SK-N-SH (cell line): ENCODE results near the gene ALG3. TPM values are rescaled to one million over a fixed set of nuclear protein-coding genes. Genes with fewer than 3 reads are reported as not detected.

Experiments used
- CTCF ChIA-PET: fragments of 300-600, 350-600 bp; formaldehyde crosslinking; extraction: SDS; loops from one replicate; lab custom pipeline; 2021; lab: Yijun Ruan, JAX
- POLR2A ChIA-PET: fragments of 350-600 bp; sonication (Branson Sonifier 250); formaldehyde crosslinking; extraction: SDS; loops from one replicate; lab custom pipeline; 2020; ENCODE audit warnings: antibody characterized with exemption, inconsistent platforms; lab: Yijun Ruan, JAX
- DNase-seq: peaks from one replicate; pipeline ENCODE4 v3.0.0; 2012
- H2AFZ ChIP-seq: fragments of 200-600 bp; sonication (generic); 2 replicates; pipeline ENCODE4 v1.8.1; 2016; ENCODE audit warnings: antibody characterized with exemption, mild to moderate bottlenecking, low read depth
- H3F3A ChIP-seq: fragments of 200-600 bp; sonication (generic); replicated peaks from 2 replicates; pipeline ENCODE3; 2016; ENCODE audit warnings: antibody characterized with exemption, mild to moderate bottlenecking; ENCODE audit not compliant: insufficient read depth
- H3K27ac ChIP-seq, 2 experiments: fragments of 200-500 bp in 1 of 2; fragments of 200-600 bp in 1 of 2; sonication (Bioruptor generic) in 1 of 2; sonication (generic), shearing (Covaris generic) in 1 of 2; 2 replicates each; pipeline versions ENCODE4 v1.5.1 to v1.6.1; 2014 to 2016; ENCODE audit warnings: low read depth in 2 of 2, inconsistent platforms in 1 of 2, low read length in 1 of 2, mild to moderate bottlenecking in 1 of 2, mixed read lengths in 1 of 2
- H3K27me3 ChIP-seq: fragments of 200-600 bp; sonication (generic), shearing (Covaris generic); 2 replicates; pipeline ENCODE4 v1.6.1; 2016; ENCODE audit warnings: mixed run types; ENCODE audit not compliant: insufficient read depth
- H3K36me3 ChIP-seq, 2 experiments: fragments of 200-500 bp in 1 of 2; fragments of 200-600 bp in 1 of 2; sonication (Bioruptor generic) in 1 of 2; sonication (generic) in 1 of 2; replicated peaks in 1 of 2; 2 replicates each; pipeline versions ENCODE3 to v1.5.1; 2014 to 2016; ENCODE audit warnings: low read length in 1 of 2, mild to moderate bottlenecking in 1 of 2; ENCODE audit not compliant: insufficient read depth in 2 of 2, control insufficient read depth in 1 of 2
- H3K4me1 ChIP-seq, 2 experiments: fragments of 200-500 bp in 1 of 2; fragments of 200-600 bp in 1 of 2; sonication (Bioruptor generic) in 1 of 2; sonication (generic), shearing (Covaris generic) in 1 of 2; 2 replicates each; pipeline versions ENCODE4 v1.5.1 to v1.6.1; 2014 to 2016; ENCODE audit warnings: low read depth in 1 of 2, low read length in 1 of 2, mixed run types in 1 of 2; ENCODE audit not compliant: insufficient read depth in 2 of 2, control insufficient read depth in 1 of 2
- H3K4me2 ChIP-seq: fragments of 200-600 bp; sonication (generic), shearing (Covaris generic); 2 replicates; pipeline ENCODE4 v1.6.1; 2017; ENCODE audit warnings: mixed run types
- H3K4me3 ChIP-seq, 2 experiments: fragments of 200-500 bp in 1 of 2; fragments of 200-600 bp in 1 of 2; sonication (Bioruptor generic) in 1 of 2; sonication (generic), shearing (Covaris generic) in 1 of 2; 2 replicates each; pipeline versions ENCODE4 v1.5.1 to v1.8.1; 2014 to 2016; ENCODE audit warnings: low read depth in 2 of 2, inconsistent platforms in 1 of 2, low read length in 1 of 2, mild to moderate bottlenecking in 1 of 2, mixed read lengths in 1 of 2, moderate library complexity in 1 of 2
- H3K79me2 ChIP-seq: fragments of 200-600 bp; sonication (generic); 2 replicates; pipeline ENCODE4 v1.8.1; 2017; ENCODE audit warnings: mild to moderate bottlenecking; ENCODE audit not compliant: insufficient read depth
- H3K9ac ChIP-seq: fragments of 200-600 bp; sonication (generic); 2 replicates; pipeline ENCODE4 v1.6.1; 2017; ENCODE audit warnings: mixed run types
- H3K9me2 ChIP-seq: fragments of 200-600 bp; sonication (generic); 2 replicates; pipeline ENCODE4 v1.6.1; 2017; ENCODE audit warnings: mixed run types
- H3K9me3 ChIP-seq: fragments of 200-600 bp; sonication (generic); 2 replicates; pipeline ENCODE4 v1.6.1; 2017; ENCODE audit warnings: mixed run types, mild to moderate bottlenecking, moderate library complexity
- H4K20me1 ChIP-seq: fragments of 200-600 bp; sonication (generic); 2 replicates; pipeline ENCODE4 v1.6.1; 2017; ENCODE audit warnings: mild to moderate bottlenecking, mixed run types; ENCODE audit not compliant: insufficient read depth
- EZH2phosphoT487 ChIP-seq: fragments of 200-600 bp; sonication (generic); IDR thresholded peaks from 2 replicates; pipeline ENCODE4 v1.6.1; 2017; ENCODE audit warnings: low read depth, mixed run types, mild to moderate bottlenecking, antibody characterized with exemption, moderate library complexity, borderline replicate concordance
- FOSL2 ChIP-seq: IDR thresholded peaks from 2 replicates; pipeline ENCODE4 v1.4.0; 2012; ENCODE audit warnings: low read depth, mild to moderate bottlenecking, moderate library complexity, borderline replicate concordance
- FOXM1 ChIP-seq: IDR thresholded peaks from 2 replicates; pipeline ENCODE4 v1.4.0; 2012; ENCODE audit warnings: low read depth, mild to moderate bottlenecking
- GATA2 ChIP-seq: sonication (generic); formaldehyde crosslinking; IDR thresholded peaks from 2 replicates; pipeline ENCODE4 v1.5.0; 2020; ENCODE audit warnings: mild to moderate bottlenecking, missing genetic modification reagents
- IRF3 ChIP-seq: fragments of 150-350 bp; IDR thresholded peaks from 2 replicates; pipeline ENCODE4 v1.6.1; 2016; ENCODE audit warnings: mild to moderate bottlenecking, low read depth, low read length
- JUND ChIP-seq: IDR thresholded peaks from 2 replicates; pipeline ENCODE4 v1.4.0; 2012
- MAX ChIP-seq: IDR thresholded peaks from 2 replicates; pipeline ENCODE4 v1.4.0; 2012; ENCODE audit warnings: low read depth
- MEF2A ChIP-seq: IDR thresholded peaks from 2 replicates; pipeline ENCODE4 v1.4.0; 2012; ENCODE audit warnings: low read depth, borderline replicate concordance
- NFIC ChIP-seq: IDR thresholded peaks from 2 replicates; pipeline ENCODE4 v1.4.0; 2012; ENCODE audit warnings: borderline replicate concordance
- POLR2AphosphoS5 ChIP-seq: IDR thresholded peaks from 2 replicates; pipeline ENCODE4 v1.6.1; 2012; ENCODE audit warnings: low read depth, low read length
- RCOR1 ChIP-seq: fragments of 150-350 bp; IDR thresholded peaks from 2 replicates; pipeline ENCODE4 v1.6.1; 2017; ENCODE audit warnings: antibody characterized with exemption, low read length
- RXRA ChIP-seq: IDR thresholded peaks from 2 replicates; pipeline ENCODE4 v1.4.0; 2012; ENCODE audit warnings: low read depth, mild to moderate bottlenecking, borderline replicate concordance
- SIN3A ChIP-seq: IDR thresholded peaks from 2 replicates; pipeline ENCODE4 v1.6.1; 2012; ENCODE audit warnings: low read depth, mild to moderate bottlenecking, low read length, moderate library complexity, borderline replicate concordance
- SMC3 ChIP-seq: IDR thresholded peaks from 2 replicates; pipeline ENCODE4 v1.6.1; 2012; ENCODE audit warnings: low read depth, low read length, improper control_type of control experiment
- TAF1 ChIP-seq: IDR thresholded peaks from 2 replicates; pipeline ENCODE4 v1.6.1; 2012; ENCODE audit warnings: low read depth, mild to moderate bottlenecking, low read length, moderate library complexity, borderline replicate concordance
- YY1 ChIP-seq: IDR thresholded peaks from 2 replicates; pipeline ENCODE4 v1.4.0; 2012; ENCODE audit warnings: low read depth, mild to moderate bottlenecking
- WGBS: methylation state at CpG from one replicate; pipeline ENCODE4 v1.1.6; 2017; ENCODE audit warnings: low lambda C conversion rate; 5-methylcytosine and 5-hydroxymethylcytosine counted together
- polyA plus RNA-seq, 3 experiments: library from polyadenylated mRNA; depleted of rRNA; stranded (reverse); fragments of >200 nt; gene quantifications; 2 replicates each; pipeline ENCODE4 v1.2.3, GENCODE V29; 2012
- TF ChIP-seq, protein P1 (sequence below): fragments of 200-600 bp; sonication (generic); IDR thresholded peaks from 2 replicates; pipeline ENCODE4 v1.6.1; 2017; ENCODE audit warnings: antibody characterized with exemption, mild to moderate bottlenecking, moderate library complexity
- TF ChIP-seq, protein P2 (sequence below): fragments of 150-350 bp; IDR thresholded peaks from 2 replicates; pipeline ENCODE4 v1.6.1; 2017; ENCODE audit warnings: antibody characterized with exemption, low read length, low read depth, borderline replicate concordance

Gene ALG3
- polyA plus RNA-seq, 1 of the 3 experiments (the other 2 are of a cell fraction) = 66.0 TPM

DNA sequence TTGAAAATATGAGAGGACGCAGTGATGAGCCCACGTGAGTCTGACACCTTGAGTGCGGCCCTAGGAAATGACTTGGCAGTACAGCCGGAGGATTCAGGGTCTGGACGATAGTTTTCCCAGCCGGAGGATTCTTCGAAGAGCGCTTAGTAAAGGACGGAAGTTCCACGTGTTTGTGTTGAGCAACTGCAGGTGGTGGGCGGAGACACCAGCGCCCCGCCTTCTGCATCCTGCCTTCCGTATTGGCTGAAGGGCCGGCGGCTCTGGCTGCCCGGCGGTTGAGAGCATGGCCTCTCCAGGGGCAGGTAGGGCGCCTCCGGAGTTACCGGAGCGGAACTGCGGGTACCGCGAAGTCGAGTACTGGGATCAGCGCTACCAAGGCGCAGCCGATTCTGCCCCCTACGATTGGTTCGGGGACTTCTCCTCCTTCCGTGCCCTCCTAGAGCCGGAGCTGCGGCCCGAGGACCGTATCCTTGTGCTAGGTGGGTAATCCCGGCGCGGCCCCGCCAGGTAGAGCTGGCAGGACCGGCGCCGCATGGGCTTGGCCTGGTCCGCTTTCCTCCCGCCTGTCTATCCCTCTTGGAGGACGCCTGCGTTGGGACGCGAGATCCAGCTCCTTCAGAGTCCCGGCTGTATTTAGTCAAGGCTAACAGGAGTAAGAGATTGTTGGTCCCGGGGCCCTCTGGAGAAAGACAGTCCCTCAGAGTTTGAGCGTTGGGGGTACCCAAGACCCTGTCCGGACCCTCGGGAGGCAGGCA is 827 bp upstream of the ALG3 start, which contains the start of gene EEF1AKMT4 (continued):
- TF ChIP-seq RCOR1 (no peak), SMC3 (peak; percentile 22; the same call in 1 of the 2 replicates), RXRA (no peak), YY1 (peak; percentile 60; the same call in 1 of the 2 replicates), GATA2 (CRISPR knock-in tag) (no peak), EZH2phosphoT487 (no peak), MAX (peak; percentile 99), TAF1 (peak; percentile 59; the same call in 1 of the 2 replicates)
- TF ChIP-seq, protein P1, sequence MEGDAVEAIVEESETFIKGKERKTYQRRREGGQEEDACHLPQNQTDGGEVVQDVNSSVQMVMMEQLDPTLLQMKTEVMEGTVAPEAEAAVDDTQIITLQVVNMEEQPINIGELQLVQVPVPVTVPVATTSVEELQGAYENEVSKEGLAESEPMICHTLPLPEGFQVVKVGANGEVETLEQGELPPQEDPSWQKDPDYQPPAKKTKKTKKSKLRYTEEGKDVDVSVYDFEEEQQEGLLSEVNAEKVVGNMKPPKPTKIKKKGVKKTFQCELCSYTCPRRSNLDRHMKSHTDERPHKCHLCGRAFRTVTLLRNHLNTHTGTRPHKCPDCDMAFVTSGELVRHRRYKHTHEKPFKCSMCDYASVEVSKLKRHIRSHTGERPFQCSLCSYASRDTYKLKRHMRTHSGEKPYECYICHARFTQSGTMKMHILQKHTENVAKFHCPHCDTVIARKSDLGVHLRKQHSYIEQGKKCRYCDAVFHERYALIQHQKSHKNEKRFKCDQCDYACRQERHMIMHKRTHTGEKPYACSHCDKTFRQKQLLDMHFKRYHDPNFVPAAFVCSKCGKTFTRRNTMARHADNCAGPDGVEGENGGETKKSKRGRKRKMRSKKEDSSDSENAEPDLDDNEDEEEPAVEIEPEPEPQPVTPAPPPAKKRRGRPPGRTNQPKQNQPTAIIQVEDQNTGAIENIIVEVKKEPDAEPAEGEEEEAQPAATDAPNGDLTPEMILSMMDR = peak; percentile 56
- TF ChIP-seq, all 33 proteins: peak for 11

- H4K20me1 ChIP-seq = 0 out of 2 replicates have a peak, but pooled peaks cover 11% of the 10 kb centered on the region
- no peak overlapping the region for H2AFZ ChIP-seq
- no peaks in the 10 kb centered on the region; a peak in 1 of 4 replicates for H3K4me1 ChIP-seq
- no peak overlapping the region for H3K27ac ChIP-seq
- H3K36me3 ChIP-seq = peaks cover 6 to 38% of the 10 kb centered on the region in 2 experiments
- no peak overlapping the region for H3K4me3 ChIP-seq
- WGBS = 80% methylated on average over 3 of the region's 5 CpGs
- no peak for DNase-seq
- POLR2A ChIA-PET = interaction anchor here (0.9 to 1.2 kb wide), 2 partner anchors 10 to 12 kb away, joined by 3 read pairs; no protein-coding TSS in a partner anchor
- H3K9me2 ChIP-seq = no peaks in the 10 kb centered on the region
- H3K79me2 ChIP-seq = peaks cover 8% of the 10 kb centered on the region
- no peaks in the 10 kb centered on the region for H3F3A ChIP-seq
- no peak overlapping the region for H3K4me2 ChIP-seq
- CTCF ChIA-PET = interaction anchor here (1.3 to 3.6 kb wide), 4 partner anchors 10 to 346 kb away, joined by 5 to 18 read pairs (median 12); partner anchors contain the start of gene VWA5B2
- no peak overlapping the region for H3K9ac ChIP-seq
- H3K27me3 ChIP-seq = no peaks in the 10 kb centered on the region
- H3K9me3 ChIP-seq = no peaks in the 10 kb centered on the region
- no peak for TF ChIP-seq RXRA
- no peak for TF ChIP-seq TAF1
- TF ChIP-seq FOSL2 = no peak
- no peak for TF ChIP-seq POLR2AphosphoS5
- no peak for TF ChIP-seq SIN3A
- no peak for TF ChIP-seq GATA2 (CRISPR knock-in tag)
- no peak for TF ChIP-seq NFIC
- no peak for TF ChIP-seq FOXM1
- TF ChIP-seq, protein P2, sequence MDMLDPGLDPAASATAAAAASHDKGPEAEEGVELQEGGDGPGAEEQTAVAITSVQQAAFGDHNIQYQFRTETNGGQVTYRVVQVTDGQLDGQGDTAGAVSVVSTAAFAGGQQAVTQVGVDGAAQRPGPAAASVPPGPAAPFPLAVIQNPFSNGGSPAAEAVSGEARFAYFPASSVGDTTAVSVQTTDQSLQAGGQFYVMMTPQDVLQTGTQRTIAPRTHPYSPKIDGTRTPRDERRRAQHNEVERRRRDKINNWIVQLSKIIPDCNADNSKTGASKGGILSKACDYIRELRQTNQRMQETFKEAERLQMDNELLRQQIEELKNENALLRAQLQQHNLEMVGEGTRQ = no peak
- no peak for TF ChIP-seq IRF3
- TF ChIP-seq MEF2A = no peak
- no peak for TF ChIP-seq JUND
- TF ChIP-seq, protein P1 = no peak
These were observed 6.5 kb downstream of the ALG3 start for GRCh38 chr3:184242297-184242685.
